ENCODE data around the gene NR3C2.

GRCh38 chr4:148074462-148074861, 367.8 kb downstream of the NR3C2 start:
- TF ChIP-seq CTCF (conservative IDR thresholded peaks at IDR 0.05; ENCODE audit: low read depth, low read length) = no peak
- no peak for TF ChIP-seq EZH2 (IDR thresholded peaks at IDR 0.05; ENCODE audit: borderline replicate concordance, low read depth, low read length, poor library complexity, severe bottlenecking)

Measured in A673 (cell line).